GM19463 (cell line): Measurements from ENCODE around the gene ZDHHC14.
"Not testable (repeated sequence)": the region's sequence is repeated elsewhere in the genome, so short reads cannot be mapped to it uniquely, and the experiment has no call there.

Source experiments
- ATAC-seq: cut with Tn5 transposase; IDR thresholded peaks from one replicate; pipeline ENCODE4 v1.9.1; 2021; ENCODE audit warnings: mild to moderate bottlenecking, moderate library complexity; ENCODE audit not compliant: unreplicated experiment

ZDHHC14 gene

GRCh38 chr6:157380779-157381561, at the start of gene ZDHHC14:
TSS of gene ZDHHC14 (plus strand) at chr6:157381190.
- ATAC-seq = peak; percentile 73

- ATAC-seq = no peak
These were observed 48.2 kb upstream of the ZDHHC14 start for GRCh38 chr6:157332813-157333212.

GRCh38 chr6:157333537-157333936, 47.5 kb upstream of the ZDHHC14 start:
- no peak for ATAC-seq

- ATAC-seq = no peak
These were observed 47.0 kb upstream of the ZDHHC14 start for GRCh38 chr6:157333956-157334355.

GRCh38 chr6:157335829-157336228, 45.2 kb upstream of the ZDHHC14 start:
- ATAC-seq = no peak

- not testable (repeated sequence) for ATAC-seq
These were observed 43.7 kb upstream of the ZDHHC14 start for GRCh38 chr6:157337276-157337675.

- ATAC-seq = no peak
These were observed 43.2 kb upstream of the ZDHHC14 start for GRCh38 chr6:157337751-157338150.

GRCh38 chr6:157339432-157339831, 41.6 kb upstream of the ZDHHC14 start:
- no peak for ATAC-seq

GRCh38 chr6:157343732-157344131, 37.3 kb upstream of the ZDHHC14 start:
- ATAC-seq = no peak

GRCh38 chr6:157346373-157346772, 34.6 kb upstream of the ZDHHC14 start:
- ATAC-seq = no peak

GRCh38 chr6:157358287-157358686, 22.7 kb upstream of the ZDHHC14 start:
- ATAC-seq = no peak

- ATAC-seq = no peak
These were observed 19.1 kb upstream of the ZDHHC14 start for GRCh38 chr6:157361886-157362285.

GRCh38 chr6:157364705-157365104, 16.3 kb upstream of the ZDHHC14 start:
- ATAC-seq = no peak

GRCh38 chr6:157366648-157367047, 14.3 kb upstream of the ZDHHC14 start:
- ATAC-seq = no peak

GRCh38 chr6:157368359-157369049, 12.5 kb upstream of the ZDHHC14 start:
- ATAC-seq = no peak

GRCh38 chr6:157370755-157371154, 10.2 kb upstream of the ZDHHC14 start:
- ATAC-seq = no peak

GRCh38 chr6:157372501-157373280, 8.3 kb upstream of the ZDHHC14 start:
- ATAC-seq = no peak

GRCh38 chr6:157374889-157375443, 6.0 kb upstream of the ZDHHC14 start:
- ATAC-seq = no peak

GRCh38 chr6:157376241-157376640, 4.7 kb upstream of the ZDHHC14 start:
- ATAC-seq = no peak

- ATAC-seq = no peak
These were observed 4.2 kb upstream of the ZDHHC14 start for GRCh38 chr6:157376706-157377230.
